Erythroblast (primary cell): ENCODE results near the gene OVCA2.

Experiments used
- GATA1 ChIP-seq: IDR thresholded peaks from 2 replicates; pipeline ENCODE4 v1.6.1; 2011; ENCODE audit warnings: low read depth, mild to moderate bottlenecking, control low read depth, low read length, moderate library complexity
- POLR2A ChIP-seq: IDR thresholded peaks from 2 replicates; pipeline ENCODE4 v1.6.1; 2011; ENCODE audit warnings: mild to moderate bottlenecking, low read length

DNA sequence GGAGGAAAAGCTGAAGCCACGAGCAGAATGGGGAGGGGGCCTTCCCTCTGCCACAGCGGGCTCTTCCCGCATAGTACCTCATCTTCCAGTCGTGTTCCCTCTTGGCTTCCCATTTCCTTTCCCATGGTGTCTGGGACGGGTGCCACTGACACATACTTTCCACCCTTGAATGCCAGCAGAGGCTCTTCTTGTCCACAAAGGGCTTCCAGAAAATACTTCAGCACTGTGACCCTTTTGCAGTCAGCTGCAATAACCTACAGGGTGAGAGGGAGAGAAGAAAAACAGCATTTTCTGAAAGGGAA is 43.8 kb downstream of the OVCA2 start:
- TF ChIP-seq POLR2A (no peak), GATA1 (no peak)
